A673 (cell line): Measurements from ENCODE around the gene ATG14. TPM values are rescaled to one million over a fixed set of nuclear protein-coding genes. Genes with fewer than 3 reads are reported as not detected.

Source experiments
- Bru-seq: library from RNA; stranded (reverse); fragments of 400-500 nt; gene quantifications from one replicate; lab custom pipeline; 2021; lab: Mats Ljungman, UMichigan
- BruChase-seq, 2 experiments: library from RNA; stranded (reverse); fragments of 400-500 nt; gene quantifications; one replicate each; lab custom pipeline; 2021; lab: Mats Ljungman, UMichigan
- BruUV-seq: library from RNA; stranded (reverse); fragments of 400-500 nt; replicated peaks from 2 replicates; lab custom pipeline; 2021; lab: Mats Ljungman, UMichigan
- CTCF ChIA-PET: fragments of 300-600 bp; sonication (Branson Sonifier 250); formaldehyde crosslinking; loops from one replicate; lab custom pipeline; 2022; ENCODE audit warnings: antibody characterized with exemption; lab: Charles Lee
- POLR2A ChIA-PET: fragments of 300-600 bp; sonication (Branson Sonifier 250); formaldehyde crosslinking; loops from one replicate; lab custom pipeline; 2022; ENCODE audit warnings: antibody characterized with exemption; ENCODE audit not compliant: low non-redundant PET; lab: Charles Lee
- DNase-seq: peaks from one replicate; pipeline ENCODE4 v3.0.0-alpha.2; 2015; ENCODE audit warnings: low spot score
- H3K27ac ChIP-seq: fragments of 200-600 bp; sonication (generic); 2 replicates; pipeline ENCODE4 v1.5.1; 2016; ENCODE audit warnings: mixed run types, low read depth, mild to moderate bottlenecking, mixed read lengths, antibody characterized with exemption, low read length; ENCODE audit not compliant: poor library complexity, severe bottlenecking
- H3K27me3 ChIP-seq: fragments of 200-600 bp; sonication (generic); replicated peaks from 2 replicates; pipeline ENCODE4 v1.6.1; 2017; ENCODE audit warnings: mixed run types, low read depth, mild to moderate bottlenecking, mixed read lengths, antibody characterized with exemption, low read length; ENCODE audit not compliant: insufficient read depth, poor library complexity
- H3K36me3 ChIP-seq: fragments of 200-600 bp; sonication (generic); 2 replicates; pipeline ENCODE4 v1.6.1; 2016; ENCODE audit warnings: mixed run types, mild to moderate bottlenecking, mixed read lengths, antibody characterized with exemption, low read length; ENCODE audit not compliant: insufficient read depth, poor library complexity, severe bottlenecking
- H3K4me1 ChIP-seq: fragments of 200-600 bp; sonication (generic); 2 replicates; pipeline ENCODE4 v1.6.1; 2017; ENCODE audit warnings: mixed run types, mild to moderate bottlenecking, mixed read lengths, antibody characterized with exemption, low read length; ENCODE audit not compliant: insufficient read depth, poor library complexity, severe bottlenecking
- H3K4me3 ChIP-seq: fragments of 200-600 bp; sonication (generic); 2 replicates; pipeline ENCODE4 v1.5.1; 2016; ENCODE audit warnings: low read depth, mixed run types, mild to moderate bottlenecking, mixed read lengths, low read length; ENCODE audit not compliant: poor library complexity, severe bottlenecking
- H3K9me3 ChIP-seq: fragments of 200-600 bp; sonication (generic); 2 replicates; pipeline ENCODE4 v1.6.1; 2016; ENCODE audit warnings: mixed run types, low read depth, mild to moderate bottlenecking, mixed read lengths, antibody characterized with exemption, low read length; ENCODE audit not compliant: poor library complexity, severe bottlenecking
- CTCF ChIP-seq: fragments of 300-800, 200-600 bp; sonication (generic); conservative IDR thresholded peaks from 2 replicates; pipeline ENCODE4 v1.5.1; 2017; ENCODE audit warnings: low read depth, mild to moderate bottlenecking, antibody characterized with exemption, low read length, moderate library complexity, mixed read lengths
- EZH2 ChIP-seq: fragments of 200-600 bp; sonication (generic); IDR thresholded peaks from 2 replicates; pipeline ENCODE4 v1.6.1; 2017; ENCODE audit warnings: borderline replicate concordance, low read depth, mild to moderate bottlenecking, mixed read lengths, antibody characterized with exemption, low read length; ENCODE audit not compliant: poor library complexity, severe bottlenecking
- intact Hi-C: fragments of 100-400 bp; cut with micrococcal nuclease; formaldehyde crosslinking; loops from one replicate; pipeline ENCODE4 v1.10.0; 2022; ENCODE audit not compliant: unreplicated experiment
- long read RNA-seq: library from polyadenylated mRNA; stranded (forward); transcript quantifications from one replicate; pipeline ENCODE4 v2.0.0, GENCODE V29; 2022
- total RNA-seq: library from RNA; stranded (reverse); gene quantifications from 2 replicates; pipeline ENCODE4 v1.2.3, GENCODE V29; 2021

The ATG14 gene, protein sequence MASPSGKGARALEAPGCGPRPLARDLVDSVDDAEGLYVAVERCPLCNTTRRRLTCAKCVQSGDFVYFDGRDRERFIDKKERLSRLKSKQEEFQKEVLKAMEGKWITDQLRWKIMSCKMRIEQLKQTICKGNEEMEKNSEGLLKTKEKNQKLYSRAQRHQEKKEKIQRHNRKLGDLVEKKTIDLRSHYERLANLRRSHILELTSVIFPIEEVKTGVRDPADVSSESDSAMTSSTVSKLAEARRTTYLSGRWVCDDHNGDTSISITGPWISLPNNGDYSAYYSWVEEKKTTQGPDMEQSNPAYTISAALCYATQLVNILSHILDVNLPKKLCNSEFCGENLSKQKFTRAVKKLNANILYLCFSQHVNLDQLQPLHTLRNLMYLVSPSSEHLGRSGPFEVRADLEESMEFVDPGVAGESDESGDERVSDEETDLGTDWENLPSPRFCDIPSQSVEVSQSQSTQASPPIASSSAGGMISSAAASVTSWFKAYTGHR
- total RNA-seq: 10.4 and 10.9 TPM in 2 replicates
- percentile 76 among the genes with signal in this experiment for Bru-seq, nascent RNA
- percentile 77 among the genes with signal in this experiment for BruChase-seq, experiment 1, labeled RNA remaining after a 2-hour chase
- percentile 66 among the genes with signal in this experiment for BruChase-seq, experiment 2, labeled RNA remaining after a 6-hour chase
- long read RNA-seq, full-length matches to known transcripts: 2 of 7 reads
- long read RNA-seq, partial matches to known transcripts: 3 of 7 reads
- long read RNA-seq, other reads (novel, unspliced or antisense): 2 of 7 reads

GRCh38 chr14:55411426-55412389, at the start of gene ATG14:
TSS of gene ATG14 (minus strand) at chr14:55411830. CDS start at chr14:55411822, 8 bp downstream.
- intact Hi-C loops: no loop called here
- peak; percentile 92 for DNase-seq
- CTCF ChIA-PET: no interaction called here

DNA sequence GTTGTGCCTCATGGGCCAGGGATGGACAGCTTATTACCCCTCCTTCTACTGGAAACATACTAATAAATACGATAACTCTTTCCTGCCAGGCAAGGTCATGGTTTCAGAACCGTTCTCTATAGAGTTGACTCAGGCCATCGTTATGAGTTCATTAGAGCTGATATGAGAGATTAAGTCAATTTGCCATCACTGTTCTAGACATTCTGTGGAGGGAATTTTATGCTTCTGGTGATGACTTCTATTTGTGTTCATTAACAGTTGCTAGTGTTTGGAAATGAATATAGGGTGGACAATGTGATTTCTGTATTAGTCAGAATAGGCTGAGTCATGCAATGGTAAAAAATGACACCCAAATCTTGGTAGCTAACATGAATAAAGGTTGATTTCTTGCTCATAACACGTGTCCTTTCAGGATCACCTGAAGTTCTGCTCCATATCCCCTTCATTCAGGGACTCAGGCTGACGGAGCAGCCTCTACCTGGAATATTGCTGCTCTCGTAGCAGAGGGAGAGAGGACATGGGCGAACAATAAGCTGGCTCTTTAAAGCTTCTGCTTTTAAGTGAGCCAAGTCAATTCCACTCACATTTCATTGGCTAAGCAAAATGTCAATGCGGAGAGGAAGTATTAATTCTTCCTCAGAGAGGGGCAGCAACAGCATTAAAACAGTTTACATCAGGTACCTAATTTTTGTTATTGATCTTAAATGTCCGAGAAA, 47.3 kb upstream of the ATG14 start:
- no peak overlapping the region for H3K27ac ChIP-seq
- no peaks in the 10 kb centered on the region for H3K36me3 ChIP-seq
- no peaks in the 10 kb centered on the region for H3K9me3 ChIP-seq
- H3K4me1 ChIP-seq: peaks cover 14% of the 10 kb centered on the region
- no peaks in the 10 kb centered on the region for H3K27me3 ChIP-seq
- no peak overlapping the region for H3K4me3 ChIP-seq
- CTCF ChIA-PET: no interaction called here
- TF ChIP-seq CTCF (no peak), EZH2 (no peak)
- intact Hi-C loops: no loop called here
- BruUV-seq: no TSS peak
- no peak for DNase-seq
- POLR2A ChIA-PET: no interaction called here

More at GRCh38 chr14:55411426-55412389, at the start of gene ATG14:
- no peaks in the 10 kb centered on the region for H3K9me3 ChIP-seq
- no peak for TF ChIP-seq CTCF
- no peak for TF ChIP-seq EZH2
- H3K4me1 ChIP-seq: peaks cover 7% of the 10 kb centered on the region
- peak within 1 kb of the TSS; percentile 81 for H3K4me3 ChIP-seq
- peak within 1 kb of the TSS; percentile 74 for H3K27ac ChIP-seq
- TSS peak; percentile 99 for BruUV-seq
- POLR2A ChIA-PET: no interaction called here
- no peaks in the 10 kb centered on the region for H3K27me3 ChIP-seq
- no peaks in the 10 kb centered on the region for H3K36me3 ChIP-seq
